ENCODE results near the gene MAST4. TPM values are rescaled to one million over a fixed set of nuclear protein-coding genes. Genes with fewer than 3 reads are reported as not detected.

Gene MAST4
- total and polyA plus RNA-seq, 2 of the 4 experiments (the other 2 are of a cell fraction) = 4.8 to 6.8 TPM

GRCh38 chr5:66680221-66680620, 84.0 kb downstream of the MAST4 start:
- no peak overlapping the region for H4K8ac ChIP-seq (ENCODE audit: low read depth in 2 of 2, low read length in 2 of 2)
- dilution Hi-C loops (cut with HindIII; ENCODE audit: low sequenced_read_pairs, unreplicated experiment) = no loop called here
- H3K23ac ChIP-seq (ENCODE audit: low read depth, low read length) = no peak overlapping the region
- DNase-seq = no peak
- no peak overlapping the region for H3K14ac ChIP-seq (replicated peaks; ENCODE audit: low read depth, low read length)
- no peak overlapping the region for H2AK9ac ChIP-seq (replicated peaks; ENCODE audit: low read depth, low read length, poor library complexity)
- no peak overlapping the region for H4K5ac ChIP-seq (ENCODE audit: low read depth, low read length)
- H2BK20ac ChIP-seq (ENCODE audit: low read depth, low read length) = no peak overlapping the region
- TF ChIP-seq SMC3 (IDR thresholded peaks at IDR 0.05; ENCODE audit: low read depth, low read length) = no peak
- TF ChIP-seq POLR2A (IDR thresholded peaks at IDR 0.05; ENCODE audit: low read depth, low read length) = no peak
- TF ChIP-seq MAZ (IDR thresholded peaks at IDR 0.05; ENCODE audit: borderline replicate concordance, low read depth, low read length) = no peak
- TF ChIP-seq USF2 (IDR thresholded peaks at IDR 0.05; ENCODE audit: low read depth, low read length) = no peak
- TF ChIP-seq RCOR1 (IDR thresholded peaks at IDR 0.05; ENCODE audit: insufficient replicate concordance, low read length) = no peak
- TF ChIP-seq ELK1 (IDR thresholded peaks at IDR 0.05; ENCODE audit: borderline replicate concordance, low read depth, low read length) = no peak
- TF ChIP-seq CEBPB (IDR thresholded peaks at IDR 0.05; ENCODE audit: low read depth, low read length) = no peak
- TF ChIP-seq RFX5 (IDR thresholded peaks at IDR 0.05; ENCODE audit: low read depth, low read length) = no peak
- no peak for TF ChIP-seq NFE2L2 (IDR thresholded peaks at IDR 0.05; ENCODE audit: low read depth, low read length)
- no peak for TF ChIP-seq RAD21 (IDR thresholded peaks at IDR 0.05; ENCODE audit: low read length)
- no peak for TF ChIP-seq CTCF (conservative IDR thresholded peaks at IDR 0.05; ENCODE audit: low read depth, low read length)
- TF ChIP-seq MAFK (IDR thresholded peaks at IDR 0.05; ENCODE audit: low read depth, low read length) = no peak
- TF ChIP-seq BHLHE40 (IDR thresholded peaks at IDR 0.05; ENCODE audit: low read depth, low read length) = no peak
- no peaks in the 10 kb centered on the region for H4K20me1 ChIP-seq (ENCODE audit: insufficient read depth, low read length)
- no peak overlapping the region for H3K27ac ChIP-seq (ENCODE audit: insufficient read depth, low read length)
- H3K4me3 ChIP-seq (ENCODE audit: insufficient read depth, low read depth, low read length) = no peak overlapping the region
- no peaks in the 10 kb centered on the region for H3K9me3 ChIP-seq (ENCODE audit: control insufficient read depth, insufficient read depth, low read length)
- H3K56ac ChIP-seq (ENCODE audit: extremely low read depth, insufficient read depth, low read length) = no peak overlapping the region
- H3K9me1 ChIP-seq (ENCODE audit: insufficient read depth, low read length) = no peaks in the 10 kb centered on the region
- ATAC-seq (ENCODE audit: low read depth) = no peak
- CTCF ChIA-PET = no interaction called here
- no peak overlapping the region for H2BK5ac ChIP-seq (ENCODE audit: low read depth, low read length, poor library complexity, severe bottlenecking)
- no peak overlapping the region for H2BK15ac ChIP-seq (ENCODE audit: low read depth, low read length)
- H3K36me3 ChIP-seq (ENCODE audit: control insufficient read depth, insufficient read depth, low read length) = no peaks in the 10 kb centered on the region
- H3K18ac ChIP-seq (ENCODE audit: low read depth, low read length) = no peak overlapping the region
- peaks cover 2% of the 10 kb centered on the region; the same call in 1 of the 2 replicates for H3K27me3 ChIP-seq (ENCODE audit: control insufficient read depth, insufficient read depth, low read length)
- WGBS, 2 experiments (ENCODE audit: extremely low coverage in 2 of 2, insufficient read length in 1 of 2) = no CpG with 5 or more reads among the region's 3 CpGs
- H2AFZ ChIP-seq (replicated peaks; ENCODE audit: low read length, poor library complexity) = peak overlapping the region; percentile 34
- no peak overlapping the region for H2BK120ac ChIP-seq (ENCODE audit: low read depth, low read length)
- no peak overlapping the region for H4K91ac ChIP-seq (ENCODE audit: insufficient read depth, low read depth, low read length)
- H2AK5ac ChIP-seq (ENCODE audit: low read depth, low read length) = no peak overlapping the region
- H3K9ac ChIP-seq (ENCODE audit: low read depth, low read length) = no peak overlapping the region
- no peak overlapping the region for H3K4ac ChIP-seq (ENCODE audit: low read depth, low read length)
- in situ Hi-C loops (cut with MboI; ENCODE audit: low sequenced_read_pairs) = no loop called here
- H3K4me2 ChIP-seq (ENCODE audit: low read depth, low read length) = no peak overlapping the region
- no peaks in the 10 kb centered on the region for H3K4me1 ChIP-seq (ENCODE audit: control insufficient read depth, insufficient read depth, low read length)
- no TSS peak for BruUV-seq (replicated peaks)
- no peaks in the 10 kb centered on the region for H3K79me1 ChIP-seq (ENCODE audit: low read depth in 1 of 2, low read length in 2 of 2)
- POLR2A ChIA-PET (ENCODE audit: unreplicated experiment) = no interaction called here
- intact Hi-C loops (cut with micrococcal nuclease) = no loop called here

All from IMR-90 (cell line).